Measurements from ENCODE around the gene LSMEM2. TPM values are rescaled to one million over a fixed set of nuclear protein-coding genes. Genes with fewer than 3 reads are reported as not detected.

LSMEM2 gene
- 0.09 TPM in 2 of 5 replicates, not detected in the others for total RNA-seq (2022; extraction: Qiagen RNA extraction)

DNA sequence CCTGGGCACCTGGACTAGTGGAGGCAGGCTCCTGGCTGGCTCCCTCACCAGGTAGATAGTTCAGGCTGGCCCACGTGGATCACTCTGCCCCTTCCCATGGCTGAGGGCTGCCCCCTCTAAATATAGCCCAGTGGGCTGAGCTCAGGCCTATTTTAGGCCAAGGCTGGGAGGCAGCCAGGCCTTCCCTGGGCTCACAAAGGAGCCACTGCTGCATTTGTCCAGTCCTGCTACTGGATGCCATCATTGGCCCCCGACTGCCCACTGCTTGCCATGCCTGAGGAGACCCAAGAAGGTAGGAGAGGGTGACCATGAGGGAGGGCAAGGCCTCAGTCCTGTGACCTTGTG, at the start of gene LSMEM2:
TSS of gene LSMEM2 (plus strand) at position 208 of the 345 bp plus-strand sequence. CDS start at position 235, 27 bp downstream.

DNA sequence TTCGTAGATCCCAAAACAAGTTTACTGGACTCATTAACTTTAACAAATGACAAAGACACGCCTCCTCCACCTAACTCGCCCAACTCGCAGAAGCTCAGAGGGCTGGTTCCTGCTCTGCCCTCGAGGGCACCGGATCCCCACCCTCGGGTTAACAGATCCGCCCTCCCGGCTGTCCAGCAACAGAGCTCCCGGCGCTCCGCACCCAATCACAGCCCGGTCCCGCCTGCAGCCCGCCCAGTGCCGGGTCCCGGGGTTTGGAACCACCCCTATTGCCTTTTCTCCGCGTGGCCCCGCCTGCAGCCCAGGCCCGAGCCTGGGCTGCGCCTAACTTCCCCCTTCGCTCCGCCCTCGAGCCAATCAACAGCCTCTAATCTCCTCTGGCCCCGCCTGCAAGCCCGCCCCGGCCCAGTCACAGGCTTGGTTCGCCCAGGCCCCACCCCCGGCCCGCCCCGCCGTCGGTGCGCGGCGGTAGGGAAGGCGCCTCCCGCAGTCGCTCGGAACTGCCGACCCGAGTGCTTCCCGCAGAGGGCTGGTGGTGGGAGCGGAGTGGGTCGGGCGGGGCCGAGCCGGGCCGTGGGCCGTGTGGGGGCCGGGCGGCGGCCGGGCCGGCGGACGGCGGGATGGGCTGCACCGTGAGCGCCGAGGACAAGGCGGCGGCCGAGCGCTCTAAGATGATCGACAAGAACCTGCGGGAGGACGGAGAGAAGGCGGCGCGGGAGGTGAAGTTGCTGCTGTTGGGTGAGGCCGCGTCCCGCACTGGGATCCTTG, 43.0 kb upstream of the LSMEM2 start, which contains the start of gene GNAI2:
TSS of gene GNAI2 (plus strand) at position 489 of the 768 bp plus-strand sequence. CDS start at position 621, 132 bp downstream.

DNA sequence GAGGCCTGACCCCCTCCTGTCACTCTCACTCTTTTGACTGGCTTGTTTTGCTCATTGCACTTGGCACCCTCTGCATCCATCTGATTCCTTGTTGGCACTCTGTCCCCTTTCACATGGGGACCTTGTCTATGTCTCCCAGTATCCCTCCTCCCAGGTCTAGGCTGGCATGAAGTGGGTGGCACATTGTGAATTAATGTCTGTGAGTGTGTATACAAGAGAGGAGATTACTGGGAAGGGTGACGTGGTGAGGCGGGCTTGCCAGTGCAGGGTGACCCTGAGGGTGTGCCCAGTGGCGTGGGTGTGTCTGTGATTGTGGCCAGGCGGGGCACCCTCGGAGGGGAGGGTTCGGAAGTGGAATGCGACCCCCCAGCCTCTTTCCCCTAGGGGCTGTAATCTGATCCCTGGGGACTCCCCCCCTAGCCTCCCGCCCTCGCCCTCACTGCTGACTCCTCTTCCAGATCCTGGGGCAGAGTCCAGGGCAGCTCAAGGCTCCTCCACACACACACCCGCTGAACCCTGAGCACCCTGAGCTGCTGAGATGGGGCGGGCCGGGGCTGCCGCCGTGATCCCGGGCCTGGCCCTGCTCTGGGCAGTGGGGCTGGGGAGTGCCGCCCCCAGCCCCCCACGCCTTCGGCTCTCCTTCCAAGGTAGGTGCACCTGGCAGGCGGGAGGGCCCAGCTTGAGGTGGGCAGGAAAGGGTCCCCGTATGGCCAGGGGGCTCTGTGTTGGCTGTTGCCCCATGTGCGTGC, 10.0 kb upstream of the LSMEM2 start, which contains the start of gene SEMA3B:
TSS of gene SEMA3B (plus strand) at position 445 of the 749 bp plus-strand sequence. CDS start at position 539, 94 bp downstream.

DNA sequence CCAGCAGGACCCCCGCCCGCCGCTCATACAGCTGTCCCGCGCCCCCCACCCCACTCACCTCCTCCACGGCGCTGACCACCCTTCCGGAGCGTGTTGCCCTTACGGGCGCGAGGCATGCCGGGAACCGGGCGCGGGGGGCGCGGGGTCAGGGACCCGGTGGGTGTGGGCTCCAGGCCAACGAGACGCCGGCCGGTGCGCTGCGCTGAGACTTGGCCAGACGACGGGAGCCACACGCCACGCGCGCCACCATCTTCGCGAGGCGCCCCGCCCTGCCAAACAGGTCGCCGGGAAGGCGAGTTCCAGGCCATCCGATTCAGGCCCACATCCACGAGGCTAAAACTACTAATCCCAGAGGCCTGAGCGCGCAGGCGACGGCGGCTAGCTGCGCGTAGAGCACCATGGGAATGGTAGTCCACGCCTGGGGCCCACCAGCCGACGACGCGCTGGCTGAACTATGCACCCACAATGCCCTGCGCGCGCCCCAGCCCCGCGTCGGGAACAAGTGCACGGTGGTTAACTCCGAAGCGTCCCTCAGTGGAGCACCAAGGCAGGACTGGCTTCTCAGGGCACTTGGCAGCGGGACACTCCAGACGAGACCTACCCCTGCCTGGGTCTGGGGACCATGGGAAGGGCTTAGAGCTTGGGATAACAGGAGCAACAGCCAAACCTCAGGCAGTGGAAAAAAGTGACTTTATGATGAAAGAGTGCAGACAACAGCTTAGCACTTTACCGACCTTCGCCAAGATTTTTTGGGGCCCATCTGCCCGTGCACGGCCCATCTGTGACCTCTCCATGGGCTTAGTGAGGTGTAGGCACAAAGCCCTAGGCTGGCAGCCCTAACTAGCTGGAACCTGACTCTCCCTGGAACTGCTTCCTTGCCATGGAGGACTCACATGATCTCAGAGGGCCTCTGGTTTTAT, 13.5 kb downstream of the LSMEM2 start, which contains the start of gene IFRD2:
TSS of gene IFRD2 (minus strand) at position 271 of the 920 bp plus-strand sequence. CDS start at position 116, 155 bp downstream.

GRCh38 chr3:50298836-50299637, 20.1 kb downstream of the LSMEM2 start, which contains the start of the genes HYAL3 and NAA80:
Gene HYAL3 (minus strand): TSS chr3:50299405. CDS start chr3:50295602, 3,803 bp downstream.
Gene NAA80 (minus strand): TSS chr3:50299405. CDS start chr3:50297463, 1,942 bp downstream.

GRCh38 chr3:50303013-50303815, 24.3 kb downstream of the LSMEM2 start, which contains the start of gene HYAL1:
Gene HYAL1 (minus strand): TSS chr3:50303574. CDS start chr3:50302956, 618 bp downstream.

DNA sequence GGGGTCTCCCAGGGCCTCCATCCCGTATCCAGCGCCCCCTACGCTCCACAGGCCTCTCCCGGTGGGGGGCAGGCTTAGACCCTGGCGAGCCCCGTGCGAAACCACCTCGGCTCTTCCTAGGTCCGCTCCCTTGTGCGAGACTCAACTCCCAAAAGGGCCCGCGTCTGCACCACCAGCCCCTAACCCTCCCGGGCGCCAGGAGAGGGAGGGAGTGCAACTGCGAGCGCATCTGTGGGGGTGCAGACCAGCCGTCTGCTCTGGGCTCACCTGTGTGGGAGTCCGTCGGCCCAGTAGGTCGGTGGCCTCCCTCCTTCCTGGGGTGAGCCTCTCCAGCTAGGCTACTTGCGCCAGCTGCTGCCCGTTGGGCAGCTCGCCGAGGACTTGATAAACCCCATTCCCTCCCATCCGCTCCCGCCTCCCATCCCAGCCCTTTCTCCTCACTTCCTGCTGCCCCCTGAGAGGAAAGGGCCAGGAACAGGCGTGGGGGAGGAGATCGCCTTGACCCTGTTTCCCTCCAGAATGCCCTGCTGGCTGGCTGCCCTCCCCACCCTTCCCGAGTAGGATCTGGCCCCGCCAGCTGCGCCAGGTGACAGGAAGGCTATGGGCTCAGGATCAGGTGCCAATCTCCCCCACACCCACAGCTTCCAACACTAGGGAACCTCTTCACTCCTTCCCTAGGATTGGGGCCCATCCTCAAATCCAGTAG, 43.7 kb downstream of the LSMEM2 start, which contains the start of gene HYAL2:
TSS of gene HYAL2 (minus strand) at position 360 of the 706 bp plus-strand sequence. CDS start 2,256 bp downstream, outside the sequence.

GRCh38 chr3:50327943-50328691, 49.2 kb downstream of the LSMEM2 start, which contains the start of gene TUSC2:
Gene TUSC2 (minus strand): TSS chr3:50328223. CDS start chr3:50328099, 124 bp downstream.

Other genes with a start within 250 kb of the LSMEM2 start
- 30.1 to 36.0 TPM (median 33.7 TPM) in 5 replicates for gene RBM5, start 190.2 kb upstream of the LSMEM2 start, total RNA-seq (2022; extraction: Qiagen RNA extraction)
- gene SEMA3F, start 123.8 kb upstream of the LSMEM2 start, total RNA-seq (2022; extraction: Qiagen RNA extraction), result 7.0 to 12.2 TPM (median 10.6 TPM) in 5 replicates
- gene GNAT1, start 87.5 kb upstream of the LSMEM2 start, total RNA-seq (2022; extraction: Qiagen RNA extraction), result 0.06 TPM in 1 of 5 replicates, not detected in the others
- 0.02 to 0.23 TPM (median 0.08 TPM) in 4 of 5 replicates, not detected in the other for gene SLC38A3, start 73.8 kb upstream of the LSMEM2 start, total RNA-seq (2022; extraction: Qiagen RNA extraction)
- gene GNAI2, start 42.9 kb upstream of the LSMEM2 start, total RNA-seq (2022; extraction: Qiagen RNA extraction), result 34.4 to 48.3 TPM (median 45.0 TPM) in 5 replicates
- 5.6 to 10.6 TPM (median 8.3 TPM) in 5 replicates for gene SEMA3B, start 9.9 kb upstream of the LSMEM2 start, total RNA-seq (2022; extraction: Qiagen RNA extraction)
- gene IFRD2, start 13.3 kb downstream of the LSMEM2 start, total RNA-seq (2022; extraction: Qiagen RNA extraction), result 72.3 to 104 TPM (median 92.6 TPM) in 5 replicates
- 7.0 to 9.6 TPM (median 8.9 TPM) in 5 replicates for gene HYAL3, start 20.3 kb downstream of the LSMEM2 start, total RNA-seq (2022; extraction: Qiagen RNA extraction)
- gene NAA80, start 20.3 kb downstream of the LSMEM2 start, total RNA-seq (2022; extraction: Qiagen RNA extraction), result 4.6 to 7.6 TPM (median 7.1 TPM) in 5 replicates
- gene HYAL1, start 24.5 kb downstream of the LSMEM2 start, total RNA-seq (2022; extraction: Qiagen RNA extraction), result 0.37 to 0.52 TPM (median 0.44 TPM) in 5 replicates
- gene HYAL2, start 43.7 kb downstream of the LSMEM2 start, total RNA-seq (2022; extraction: Qiagen RNA extraction), result 17.4 to 28.8 TPM (median 25.6 TPM) in 5 replicates
- 23.3 to 43.8 TPM (median 36.8 TPM) in 5 replicates for gene TUSC2, start 49.1 kb downstream of the LSMEM2 start, total RNA-seq (2022; extraction: Qiagen RNA extraction)
- 16.7 to 21.1 TPM (median 20.4 TPM) in 5 replicates for gene RASSF1, start 61.7 kb downstream of the LSMEM2 start, total RNA-seq (2022; extraction: Qiagen RNA extraction)
- 0.93 to 1.8 TPM (median 1.1 TPM) in 5 replicates for gene ZMYND10, start 66.6 kb downstream of the LSMEM2 start, total RNA-seq (2022; extraction: Qiagen RNA extraction)
- gene NPRL2, start 71.7 kb downstream of the LSMEM2 start, total RNA-seq (2022; extraction: Qiagen RNA extraction), result 12.2 to 15.4 TPM (median 13.0 TPM) in 5 replicates
- gene CYB561D2, start 71.8 kb downstream of the LSMEM2 start, total RNA-seq (2022; extraction: Qiagen RNA extraction), result 14.7 to 22.9 TPM (median 22.3 TPM) in 5 replicates
- gene TMEM115, start 80.4 kb downstream of the LSMEM2 start, total RNA-seq (2022; extraction: Qiagen RNA extraction), result 37.7 to 48.2 TPM (median 47.5 TPM) in 5 replicates
- gene CACNA2D2, start 224.5 kb downstream of the LSMEM2 start, total RNA-seq (2022; extraction: Qiagen RNA extraction), result 0.46 to 0.54 TPM (median 0.51 TPM) in 5 replicates